Cardiac fibroblast (primary cell): ENCODE data around the gene ENTPD8.

Experiments used
- DNase-seq, 2 donors: peaks; one replicate each; pipeline versions ENCODE4 v3.0.0 to v3.0.0-alpha.2; 2010; ENCODE audit warnings: low read depth in 2 of 2
- H3K4me3 ChIP-seq, 2 donors: replicated peaks in 1 of 2; 1 replicate in 1 of 2; 2 replicates in 1 of 2; pipeline ENCODE4 v1.5.1; 2011; ENCODE audit warnings: low read depth in 2 of 2, low read length in 2 of 2, mild to moderate bottlenecking in 2 of 2, moderate library complexity in 1 of 2
- CTCF ChIP-seq: IDR thresholded peaks from one replicate; pipeline ENCODE4 v1.5.1; 2011; ENCODE audit warnings: low read depth, mild to moderate bottlenecking, low read length, inconsistent platforms

Gene ENTPD8

GRCh38 chr9:137416563-137417151 is 24.5 kb downstream of the ENTPD8 start:
- TF ChIP-seq CTCF: no peak
- DNase-seq: no peak
- H3K4me3 ChIP-seq: no peak overlapping the region

- no peak for TF ChIP-seq CTCF
- DNase-seq: no peak
- H3K4me3 ChIP-seq: no peak overlapping the region
Measured at GRCh38 chr9:137416006-137416562, 25.1 kb downstream of the ENTPD8 start.

GRCh38 chr9:137415451-137415850 is 25.7 kb downstream of the ENTPD8 start:
- no peak for TF ChIP-seq CTCF
- no peak overlapping the region for H3K4me3 ChIP-seq
- no peak for DNase-seq

- no peak for TF ChIP-seq CTCF
- peak; percentile 30 to 62 for DNase-seq
- no peak overlapping the region for H3K4me3 ChIP-seq
Measured at GRCh38 chr9:137412431-137412830, 28.7 kb downstream of the ENTPD8 start.

- H3K4me3 ChIP-seq: peak overlapping the region in 1 of 2 donors; percentile 18
Measured at GRCh38 chr9:137411645-137412380, 29.3 kb downstream of the ENTPD8 start.

GRCh38 chr9:137411260-137411644 is 29.9 kb downstream of the ENTPD8 start:
- peak; percentile 40 to 42 for DNase-seq
- no peak for TF ChIP-seq CTCF
- H3K4me3 ChIP-seq: peak overlapping the region in 1 of 2 donors; percentile 18

More at GRCh38 chr9:137411645-137412380, 29.3 kb downstream of the ENTPD8 start:
- peak; percentile 95 for DNase-seq
- TF ChIP-seq CTCF: no peak
